Right forelimb (tissue), 1 donor: ENCODE data around the gene LAMA5.

Source experiments
- DNase-seq: peaks from one replicate; pipeline ENCODE4 v3.0.0-alpha.2; 2018

Gene LAMA5

GRCh38 chr20:62301111-62301668 lies 65.9 kb downstream of the LAMA5 start:
- no peak for DNase-seq

DNA sequence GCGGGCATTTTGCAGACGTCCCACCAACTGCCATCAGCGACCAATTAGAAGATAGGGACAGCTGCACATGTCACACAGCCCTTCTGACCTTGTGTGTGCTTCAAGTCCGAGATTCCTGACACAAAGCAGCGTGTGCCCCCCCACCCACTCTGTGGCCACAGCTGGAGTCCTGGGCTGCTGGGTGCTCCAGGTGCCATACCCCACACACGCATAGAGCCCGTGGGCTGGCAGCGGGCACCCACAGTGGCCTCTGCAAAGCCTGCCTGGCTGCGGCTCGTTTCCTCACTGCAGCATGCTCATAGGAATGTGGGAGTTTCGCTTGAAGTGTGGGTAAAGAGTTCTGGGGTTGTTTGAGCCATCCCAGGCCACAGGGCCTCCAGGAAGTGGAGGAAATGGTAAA lies 66.8 kb downstream of the LAMA5 start:
- DNase-seq: no peak

DNA sequence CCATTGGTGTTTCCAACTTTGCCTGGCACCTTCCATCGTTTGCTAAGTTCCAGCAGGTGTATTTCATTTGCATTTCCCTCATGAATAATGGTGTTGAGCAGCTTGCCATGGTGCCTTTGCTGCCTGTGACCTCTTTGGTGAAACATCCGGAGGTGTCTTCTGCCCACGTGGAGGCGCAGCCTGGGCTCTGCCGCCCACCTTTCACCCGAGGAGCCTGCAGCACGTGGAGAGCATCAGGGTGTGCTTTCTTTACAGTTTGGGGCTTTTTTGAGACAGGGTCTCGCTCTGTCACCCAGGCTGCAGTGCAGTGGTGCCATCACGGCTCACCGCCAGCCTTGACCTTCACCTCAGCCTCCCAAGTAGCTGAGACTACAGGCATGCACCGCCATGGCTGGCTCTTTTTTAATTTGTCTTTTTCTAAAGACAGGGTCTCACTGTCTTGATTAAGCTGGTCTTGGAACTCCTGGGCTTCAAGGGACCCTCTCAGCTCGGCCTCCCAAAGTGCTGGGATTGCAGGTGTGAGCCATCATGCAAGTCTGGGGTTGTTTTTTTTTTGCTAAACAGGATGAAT lies 67.4 kb downstream of the LAMA5 start:
- no peak for DNase-seq

DNA sequence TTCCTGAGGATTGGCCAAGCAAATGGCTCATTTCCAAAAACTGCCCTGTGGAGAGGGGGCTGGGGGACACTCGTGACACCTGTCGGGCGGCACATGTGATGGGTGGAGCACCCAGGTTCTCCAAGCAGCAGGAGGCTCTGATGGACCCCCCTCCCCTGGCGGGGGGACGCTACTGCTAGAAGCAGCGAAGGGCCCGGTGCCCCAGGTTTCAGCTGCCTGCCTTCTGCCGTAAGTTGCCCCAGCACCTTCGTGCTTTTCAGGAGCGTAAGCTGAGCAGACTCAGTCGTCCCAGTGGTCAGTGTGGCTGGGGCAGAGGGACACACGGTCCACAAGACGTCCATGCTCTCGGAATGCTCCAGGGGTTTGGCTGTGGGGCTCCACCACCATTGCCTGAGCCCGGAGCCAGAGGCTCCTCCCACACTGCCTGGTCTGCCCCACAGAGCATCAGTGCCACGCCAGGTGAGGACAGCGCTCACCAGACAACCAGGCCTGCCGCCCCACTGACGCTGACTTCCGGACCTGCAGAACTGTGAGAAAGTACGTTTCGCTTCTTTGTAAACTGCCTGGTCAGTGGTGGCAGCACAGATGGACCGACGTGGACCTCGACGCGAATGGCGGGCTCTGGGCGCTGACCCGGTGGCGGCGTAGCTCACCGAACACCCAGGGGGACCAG lies 68.4 kb downstream of the LAMA5 start:
- no peak for DNase-seq

GRCh38 chr20:62297449-62298227 lies 69.5 kb downstream of the LAMA5 start:
- no peak for DNase-seq

GRCh38 chr20:62296724-62297448 lies 70.2 kb downstream of the LAMA5 start:
- DNase-seq: no peak

GRCh38 chr20:62294516-62294915 lies 72.6 kb downstream of the LAMA5 start:
- no peak for DNase-seq

DNA sequence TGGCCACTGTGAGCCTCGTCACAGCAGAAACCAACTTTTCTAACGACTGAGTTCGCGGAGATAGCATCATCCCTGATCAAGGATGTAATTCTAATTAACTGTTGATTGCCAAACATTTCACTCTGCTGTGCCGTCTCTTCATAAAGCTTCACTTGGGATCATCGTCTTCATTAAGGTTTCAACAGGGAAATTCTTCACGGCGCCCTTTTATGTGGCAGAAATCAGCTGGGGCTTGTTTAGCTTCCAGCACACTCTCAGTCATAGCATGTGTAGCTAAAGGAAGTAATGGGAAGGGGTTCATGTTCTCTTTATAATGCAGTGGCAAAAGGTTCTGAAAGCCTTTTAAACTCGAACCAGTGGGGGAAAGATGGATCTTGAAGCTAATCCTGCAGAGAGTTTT lies 73.2 kb downstream of the LAMA5 start:
- DNase-seq: no peak

DNA sequence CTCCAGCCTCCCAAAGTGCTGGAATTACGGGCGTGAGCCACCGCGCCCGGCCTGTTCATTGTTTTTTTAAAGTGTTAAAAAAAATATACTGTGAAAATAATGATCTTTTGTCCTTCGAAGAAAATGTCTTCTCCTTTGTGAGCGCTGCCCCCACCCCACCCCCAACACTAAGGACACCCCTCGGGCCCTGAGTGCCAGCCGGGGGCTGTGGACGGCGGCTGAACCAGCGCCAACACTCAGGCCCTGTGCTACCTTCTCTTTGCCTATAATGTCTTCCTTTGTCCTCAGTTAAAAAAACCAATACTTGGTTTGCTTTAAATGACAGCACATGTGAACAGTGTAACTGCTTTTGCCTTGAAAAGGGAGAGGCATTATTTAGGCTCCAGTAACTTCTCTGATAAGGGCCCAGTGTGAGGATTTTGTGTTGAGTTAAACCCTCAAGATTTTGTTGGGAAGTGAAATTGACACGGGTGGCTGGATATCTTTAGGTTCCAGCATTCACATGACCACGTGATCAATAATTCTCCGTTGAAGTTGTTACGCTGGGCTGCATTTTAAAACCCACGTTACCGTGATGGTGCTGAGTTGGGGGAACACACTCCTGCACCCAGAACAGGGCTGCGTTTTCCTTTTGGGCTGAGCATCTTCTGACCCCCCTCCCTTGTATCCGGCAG lies 73.9 kb downstream of the LAMA5 start:
- DNase-seq: no peak

- no peak for DNase-seq
Observed at GRCh38 chr20:62292108-62292507, 75.0 kb downstream of the LAMA5 start.

DNA sequence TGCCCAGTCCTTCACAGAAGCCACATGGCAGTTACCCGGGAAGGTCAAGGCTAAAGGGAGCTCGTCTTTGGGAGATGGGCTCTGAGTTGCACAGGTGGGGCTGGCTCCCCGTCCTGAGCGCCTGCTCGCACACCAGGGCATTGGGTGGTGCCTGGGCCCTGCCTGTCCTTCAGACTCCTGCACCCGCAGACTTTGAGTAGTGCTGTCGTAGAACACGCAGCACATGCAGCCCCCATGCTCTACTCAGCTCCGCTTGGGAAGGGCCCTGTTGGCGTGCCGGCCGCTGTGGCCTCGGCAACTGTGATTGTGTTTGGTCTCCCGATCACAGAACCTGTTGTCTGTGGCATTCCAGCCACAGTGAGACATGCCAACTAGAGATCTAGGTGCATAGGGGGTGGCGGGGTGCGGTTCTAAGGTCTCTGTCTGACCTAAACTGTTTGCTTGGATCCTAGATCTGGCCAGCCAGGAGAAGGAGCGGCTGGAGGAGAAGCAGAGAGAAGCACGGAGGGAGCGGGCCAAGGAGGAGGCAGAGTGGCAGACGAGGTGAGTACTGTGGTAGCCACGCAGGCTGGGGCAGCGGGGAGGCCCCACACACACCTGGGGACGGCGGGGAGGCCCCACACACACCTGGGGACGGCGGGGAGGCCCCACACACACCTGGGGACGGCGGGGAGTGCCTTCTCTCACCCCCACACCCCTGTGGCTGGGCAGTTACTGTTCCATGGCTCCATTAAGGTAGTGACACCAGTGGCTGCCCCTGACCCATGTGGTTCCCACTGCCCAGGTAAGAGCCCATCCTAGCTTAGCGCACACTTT lies 75.7 kb downstream of the LAMA5 start:
- no peak for DNase-seq

DNA sequence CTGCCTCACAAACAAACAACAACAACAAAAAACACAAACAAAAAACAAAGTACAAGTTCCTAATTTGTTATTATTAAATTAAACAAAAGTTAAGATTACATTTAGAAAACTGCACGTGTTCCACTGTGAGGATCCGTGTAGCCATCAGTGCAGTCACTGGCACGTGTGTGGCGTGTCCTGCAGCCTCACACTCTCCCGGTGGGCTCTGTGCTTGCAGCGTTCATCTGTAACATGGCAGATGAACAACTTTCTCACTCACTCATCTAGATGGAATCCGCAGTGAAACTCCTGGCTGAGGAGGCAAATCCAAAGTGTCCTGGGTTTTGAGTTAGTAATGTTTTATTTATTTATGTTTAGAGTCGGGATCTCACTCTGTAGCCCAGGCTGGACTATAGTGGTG lies 77.2 kb downstream of the LAMA5 start:
- DNase-seq: no peak

GRCh38 chr20:62289131-62289530 lies 78.0 kb downstream of the LAMA5 start:
- no peak for DNase-seq

- DNase-seq: no peak
Observed at GRCh38 chr20:62288535-62289105, 78.5 kb downstream of the LAMA5 start.

DNA sequence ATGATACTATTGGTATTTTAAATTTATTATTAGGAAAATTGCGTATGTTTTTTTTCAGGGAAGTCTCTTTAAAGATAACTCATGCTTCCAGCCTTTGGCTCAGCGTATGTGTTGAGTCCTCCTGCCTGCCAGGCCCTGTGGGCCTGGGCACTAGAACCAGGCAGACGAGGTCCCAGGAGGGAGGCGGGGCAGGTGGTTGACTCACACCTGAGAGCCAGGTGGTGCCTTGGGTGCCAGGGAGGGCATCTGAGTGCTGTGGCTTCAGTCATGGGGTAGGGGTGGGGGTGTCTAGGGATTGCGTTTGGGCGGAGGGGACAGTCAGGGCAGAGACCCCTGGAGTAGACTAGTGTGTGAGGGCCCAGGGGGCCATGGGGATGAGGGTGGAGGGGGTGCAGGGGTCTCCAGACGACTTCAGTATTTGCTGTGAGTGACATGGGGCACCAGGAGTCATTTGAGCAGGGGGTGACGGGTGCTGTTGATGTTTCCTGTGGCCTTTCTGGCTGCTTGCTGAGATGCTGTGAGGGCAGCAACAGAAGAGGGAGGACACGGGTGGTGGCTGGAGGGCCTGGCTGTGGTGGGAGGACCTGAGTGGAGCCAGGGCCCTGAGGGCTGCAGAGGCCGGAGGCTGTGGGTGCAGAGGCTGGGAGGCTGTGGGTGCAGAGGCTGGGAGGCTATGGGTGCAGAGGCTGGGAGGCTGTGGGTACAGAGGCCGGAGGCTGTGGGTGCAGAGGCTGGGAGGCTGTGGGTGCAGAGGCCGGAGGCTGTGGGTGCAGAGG lies 79.2 kb downstream of the LAMA5 start:
- DNase-seq: no peak

GRCh38 chr20:62287129-62287528 lies 80.0 kb downstream of the LAMA5 start:
- no peak for DNase-seq

- no peak for DNase-seq
Observed at GRCh38 chr20:62286493-62287064, 80.5 kb downstream of the LAMA5 start.

- no peak for DNase-seq
Observed at GRCh38 chr20:62285722-62286121, 81.4 kb downstream of the LAMA5 start.

- DNase-seq: no peak
Observed at GRCh38 chr20:62285151-62285550, 82.0 kb downstream of the LAMA5 start.

DNA sequence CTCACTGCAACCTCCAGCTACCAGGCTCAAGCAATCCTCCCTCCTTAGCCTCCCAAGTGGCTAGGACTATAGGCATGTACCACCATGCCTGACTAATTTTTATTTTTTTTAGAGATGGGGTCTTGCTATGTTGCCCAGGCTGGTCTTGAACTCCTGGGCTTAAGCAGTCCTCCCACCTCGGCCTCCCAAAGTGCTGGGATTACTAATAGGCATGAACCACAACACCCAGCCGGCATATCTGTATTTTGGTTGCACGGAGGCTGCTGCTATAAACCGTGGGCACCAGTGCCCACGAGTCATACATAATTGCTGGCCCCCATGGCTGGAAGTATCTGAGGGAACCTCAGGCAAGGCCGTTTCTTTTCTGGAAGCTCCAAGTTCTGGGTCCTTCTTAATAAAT lies 82.7 kb downstream of the LAMA5 start:
- no peak for DNase-seq
